H1 (cell line): ENCODE measurements around the gene CPED1. TPM values are rescaled to one million over a fixed set of nuclear protein-coding genes. Genes with fewer than 3 reads are reported as not detected.

Source experiments
- CTCF ChIA-PET: fragments of 300-600 bp; sonication (Branson Sonifier 250); formaldehyde crosslinking; loops from one replicate; lab custom pipeline; 2021; ENCODE audit not compliant: partially characterized antibody; lab: Charles Lee
- POLR2A ChIA-PET: fragments of 300-600 bp; sonication (Branson Sonifier 250); formaldehyde crosslinking; loops from one replicate; lab custom pipeline; 2021; ENCODE audit warnings: inconsistent platforms; ENCODE audit not compliant: partially characterized antibody; lab: Charles Lee
- DNase-seq, 2 experiments: peaks; one replicate each; pipeline versions ENCODE4 v3.0.0 to v3.0.0-alpha.2; 2010 to 2022; ENCODE audit warnings: low spot score in 2 of 2, low read depth in 1 of 2, mixed read lengths in 1 of 2
- FAIRE-seq: peaks from 2 replicates; lab custom pipeline; 2011; peaks lifted over from hg19 to GRCh38; lab: Jason Lieb, UNC
- H2AFZ ChIP-seq: 2 replicates; pipeline ENCODE4 v1.8.1; 2012; ENCODE audit warnings: low read length, inconsistent platforms
- H2AK5ac ChIP-seq: 2 replicates; pipeline ENCODE4 v1.6.1; 2013; ENCODE audit warnings: low read depth, low read length
- H2BK120ac ChIP-seq: replicated peaks from 2 replicates; pipeline ENCODE3; 2013; ENCODE audit warnings: low read depth, low read length, inconsistent platforms
- H2BK12ac ChIP-seq: 2 replicates; pipeline ENCODE4 v1.6.1; 2013; ENCODE audit warnings: low read depth, low read length
- H2BK15ac ChIP-seq: 2 replicates; pipeline ENCODE4 v1.6.1; 2013; ENCODE audit warnings: low read length
- H2BK20ac ChIP-seq: 2 replicates; pipeline ENCODE4 v1.6.1; 2013; ENCODE audit warnings: low read length
- H2BK5ac ChIP-seq: 2 replicates; pipeline ENCODE4 v1.6.1; 2013; ENCODE audit warnings: low read depth, low read length
- H3K14ac ChIP-seq: 2 replicates; pipeline ENCODE4 v1.6.1; 2013; ENCODE audit warnings: inconsistent platforms; ENCODE audit not compliant: insufficient read length
- H3K18ac ChIP-seq: 2 replicates; pipeline ENCODE4 v1.6.1; 2013; ENCODE audit warnings: low read length; ENCODE audit errors: extremely low read depth
- H3K23ac ChIP-seq: 2 replicates; pipeline ENCODE4 v1.6.1; 2013; ENCODE audit warnings: inconsistent platforms; ENCODE audit not compliant: insufficient read length
- H3K23me2 ChIP-seq: 2 replicates; pipeline ENCODE4 v1.6.1; 2013; ENCODE audit warnings: low read depth, low read length
- H3K27ac ChIP-seq: 2 replicates; pipeline ENCODE4 v1.6.1; 2011; ENCODE audit warnings: low read depth, low read length, inconsistent platforms
- H3K27me3 ChIP-seq, 4 experiments: replicated peaks in 1 of 4; 1 replicate in 1 of 4; 2 replicates in 3 of 4; pipeline versions ENCODE4 v1.6.1 to v1.8.1; 2011 to 2013; ENCODE audit warnings: low read length in 3 of 4, mild to moderate bottlenecking in 3 of 4, inconsistent platforms in 2 of 4, mixed read lengths in 2 of 4, moderate library complexity in 1 of 4; ENCODE audit not compliant: control insufficient read depth in 3 of 4, insufficient read depth in 3 of 4; ENCODE audit errors: extremely low read depth in 1 of 4
- H3K36me3 ChIP-seq, 4 experiments: 2 replicates each; pipeline versions ENCODE4 v1.6.1 to v1.8.1; 2011 to 2013; ENCODE audit warnings: mild to moderate bottlenecking in 4 of 4, low read length in 3 of 4, moderate library complexity in 2 of 4, control low read depth in 1 of 4, inconsistent platforms in 1 of 4; ENCODE audit not compliant: insufficient read depth in 4 of 4, control insufficient read depth in 2 of 4
- H3K4ac ChIP-seq: replicated peaks from 2 replicates; pipeline ENCODE3; 2013; ENCODE audit warnings: low read length, low read depth, mixed read lengths, inconsistent platforms; ENCODE audit not compliant: insufficient read length
- H3K4me1 ChIP-seq, 4 experiments: replicated peaks in 1 of 4; 1 replicate in 1 of 4; 2 replicates in 3 of 4; pipeline versions ENCODE4 v1.6.1 to v1.8.1; 2011 to 2013; ENCODE audit warnings: low read length in 3 of 4, inconsistent platforms in 2 of 4, mixed read lengths in 1 of 4; ENCODE audit not compliant: insufficient read depth in 4 of 4, control insufficient read depth in 3 of 4
- H3K4me2 ChIP-seq, 2 experiments: 2 replicates each; pipeline versions ENCODE4 v1.6.1 to v1.8.1; 2011 to 2013; ENCODE audit warnings: low read depth in 2 of 2, low read length in 2 of 2, control low read depth in 1 of 2, inconsistent platforms in 1 of 2, mild to moderate bottlenecking in 1 of 2; ENCODE audit not compliant: insufficient read depth in 1 of 2
- H3K4me3 ChIP-seq, 4 experiments: fragments of 200-600, 300-600 bp in 1 of 4; sonication (generic), shearing (Covaris generic), sonication (Bioruptor Twin) in 1 of 4; 2 replicates each; pipeline versions ENCODE4 v1.5.1 to v1.8.1; 2011 to 2016; ENCODE audit warnings: low read length in 4 of 4, low read depth in 3 of 4, control low read depth in 2 of 4, inconsistent platforms in 2 of 4, mild to moderate bottlenecking in 2 of 4, mixed read lengths in 1 of 4, moderate library complexity in 1 of 4; ENCODE audit not compliant: insufficient read depth in 2 of 4; ENCODE audit errors: extremely low read depth in 1 of 4
- H3K56ac ChIP-seq: replicated peaks from 2 replicates; pipeline ENCODE3; 2013; ENCODE audit warnings: low read depth, mild to moderate bottlenecking, mixed read lengths, low read length, inconsistent platforms; ENCODE audit not compliant: insufficient read length
- H3K79me1 ChIP-seq: 2 replicates; pipeline ENCODE4 v1.6.1; 2013; ENCODE audit warnings: low read depth, low read length, control low read depth
- H3K79me2 ChIP-seq, 2 experiments: 2 replicates each; pipeline versions ENCODE4 v1.6.1 to v1.8.1; 2012 to 2013; ENCODE audit warnings: low read length in 2 of 2, mild to moderate bottlenecking in 2 of 2, inconsistent platforms in 1 of 2; ENCODE audit not compliant: insufficient read depth in 2 of 2, control insufficient read depth in 1 of 2
- H3K9ac ChIP-seq, 4 experiments: replicated peaks in 1 of 4; 1 replicate in 1 of 4; 2 replicates in 3 of 4; pipeline versions ENCODE4 v1.6.1 to v1.8.1; 2011 to 2013; ENCODE audit warnings: low read depth in 3 of 4, low read length in 3 of 4, control low read depth in 2 of 4, mild to moderate bottlenecking in 2 of 4, moderate library complexity in 2 of 4, inconsistent platforms in 1 of 4; ENCODE audit errors: extremely low read depth in 1 of 4
- H3K9me3 ChIP-seq, 2 experiments: 2 replicates each; pipeline versions ENCODE4 v1.6.1 to v1.8.1; 2012 to 2013; ENCODE audit warnings: mild to moderate bottlenecking in 2 of 2, moderate library complexity in 2 of 2, control low read depth in 1 of 2, inconsistent platforms in 1 of 2, low read depth in 1 of 2, low read length in 1 of 2, mixed read lengths in 1 of 2; ENCODE audit not compliant: insufficient read depth in 2 of 2
- H4K20me1 ChIP-seq, 2 experiments: replicated peaks in 1 of 2; 2 replicates each; pipeline versions ENCODE3 to v1.8.1; 2011 to 2013; ENCODE audit warnings: inconsistent platforms in 2 of 2, low read length in 2 of 2, mild to moderate bottlenecking in 1 of 2; ENCODE audit not compliant: insufficient read depth in 2 of 2, control insufficient read depth in 1 of 2
- H4K5ac ChIP-seq: 2 replicates; pipeline ENCODE4 v1.6.1; 2013; ENCODE audit warnings: low read length, low read depth, mixed read lengths, inconsistent platforms; ENCODE audit not compliant: insufficient read length
- H4K8ac ChIP-seq: 2 replicates; pipeline ENCODE4 v1.8.0; 2013; ENCODE audit warnings: mild to moderate bottlenecking, moderate library complexity, low read length, inconsistent platforms; ENCODE audit not compliant: insufficient read depth; ENCODE audit errors: extremely low read depth
- H4K91ac ChIP-seq: replicated peaks from 2 replicates; pipeline ENCODE3; 2013; ENCODE audit warnings: low read length, mixed read lengths, inconsistent platforms; ENCODE audit not compliant: insufficient read length
- RAD21 ChIP-seq, 2 experiments: IDR thresholded peaks in 1 of 2; conservative IDR thresholded peaks in 1 of 2; 2 replicates each; pipeline ENCODE4 v1.6.1; 2011; ENCODE audit warnings: low read depth in 2 of 2, low read length in 2 of 2, improper control_type of control experiment in 1 of 2, inconsistent platforms in 1 of 2, mild to moderate bottlenecking in 1 of 2, moderate library complexity in 1 of 2
- RXRA ChIP-seq: IDR thresholded peaks from 2 replicates; pipeline ENCODE4 v1.6.1; 2011; ENCODE audit warnings: low read depth, mild to moderate bottlenecking, low read length, moderate library complexity; ENCODE audit not compliant: insufficient read depth
- SP1 ChIP-seq: IDR thresholded peaks from 2 replicates; pipeline ENCODE4 v1.6.1; 2011; ENCODE audit warnings: low read depth, low read length
- SRF ChIP-seq: IDR thresholded peaks from 2 replicates; pipeline ENCODE4 v1.6.1; 2011; ENCODE audit warnings: mild to moderate bottlenecking, low read depth, low read length, moderate library complexity
- WGBS, 2 experiments: shearing (Covaris generic) in 1 of 2; methylation state at CpG; one replicate each; pipeline versions ENCODE4 v1.1.6 to v1.1.7; 2013 to 2015; ENCODE audit warnings: low lambda C conversion rate in 2 of 2, mixed read lengths in 2 of 2, inconsistent platforms in 1 of 2, low coverage in 1 of 2, missing lambda C conversion rate in 1 of 2; ENCODE audit not compliant: insufficient replicate concordance in 2 of 2, insufficient coverage in 1 of 2, insufficient read length in 1 of 2; ENCODE audit errors: extremely low coverage in 1 of 2, missing lambda C conversion rate in 1 of 2; 5-methylcytosine and 5-hydroxymethylcytosine counted together
- polyA plus RNA-seq, 7 experiments: library from polyadenylated mRNA; depleted of rRNA in 3 of 7; stranded (reverse) in 5 of 7; unstranded in 2 of 7; fragments of >200 nt in 5 of 7; fragments of 200-250 nt in 2 of 7; gene quantifications; 1 replicate in 5 of 7; 2 replicates in 1 of 7; 4 replicates in 1 of 7; pipeline versions ENCODE4 v1.2.1 to v1.2.3, GENCODE V29; 2011 to 2013; ENCODE audit warnings: missing spikeins in 2 of 7, mixed read lengths in 2 of 7
- total RNA-seq: library from RNA; stranded (reverse); fragmentation: NEBNext Ultra II Directional; extraction: Animal tissue kit (Norgen Biotek cat#: 25700); gene quantifications from 2 replicates; pipeline ENCODE4 v1.2.1, GENCODE V29; 2021

The CPED1 gene
- total and polyA plus RNA-seq, 2 of the 8 experiments (the other 6 are each of a cell fraction or from before 2014, with no cell fraction given): 0.08 to 0.39 TPM

- Histone ChIP-seq H3K4me2 (no peak overlapping the region), H3K18ac (no peak overlapping the region), H3K4me1 (no peaks in the 10 kb centered on the region), H4K91ac (no peak overlapping the region), H3K4ac (no peak overlapping the region), H4K5ac (no peak overlapping the region), H3K36me3 (no peaks in the 10 kb centered on the region), H2BK15ac (no peak overlapping the region), H3K23me2 (no peaks in the 10 kb centered on the region), H4K20me1 (no peaks in the 10 kb centered on the region), H3K27ac (no peak overlapping the region), H2BK120ac (no peak overlapping the region), H3K9ac (no peak overlapping the region), H2BK5ac (no peak overlapping the region), H3K4me3 (no peak overlapping the region), H3K9me3 (no peaks in the 10 kb centered on the region), H3K27me3 (no peaks in the 10 kb centered on the region), H2AK5ac (no peak overlapping the region), H4K8ac (no peak overlapping the region), H3K14ac (no peak overlapping the region), H2AFZ (no peak overlapping the region), H3K79me2 (no peaks in the 10 kb centered on the region), H3K23ac (no peak overlapping the region), H3K56ac (no peak overlapping the region), H2BK20ac (no peak overlapping the region), H2BK12ac (no peak overlapping the region), H3K79me1 (no peaks in the 10 kb centered on the region)
- 77% methylated on average over 5 of the region's 5 CpGs; no CpG with 5 or more reads in 1 of the 2 experiments for WGBS, 2 experiments
- ChIA-PET POLR2A (no interaction called here), CTCF (interaction anchor here (0.6 to 9.1 kb wide), 6 partner anchors 14 to 1056 kb away, joined by 3 to 139 read pairs (median 4); partner anchors contain the start of gene CPED1)
- TF ChIP-seq SRF: no peak
- TF ChIP-seq RXRA: no peak
- peak in 1 of 2 experiments; percentile 11; a peak in 1 of 4 replicates for TF ChIP-seq RAD21 (IDR thresholded peaks at IDR 0.05 in 1 of 2, conservative IDR thresholded peaks at IDR 0.05 in 1 of 2; ENCODE audit: low read depth in 2 of 2, low read length in 2 of 2)
- TF ChIP-seq SP1: no peak
- DNase-seq (no peak), FAIRE-seq (no peak)
Observed at GRCh38 chr7:121079425-121080169, 91.1 kb downstream of the CPED1 start.
